ENCODE data around the gene KREMEN1. TPM values are rescaled to one million over a fixed set of nuclear protein-coding genes. Genes with fewer than 3 reads are reported as not detected.

KREMEN1 gene
- total and polyA plus RNA-seq, 2 donors (not counting 1 experiment from before 2014, with no cell fraction given) = 0.01 TPM; not detected in 1

- CTCF ChIA-PET = interaction anchor here (1.1 kb wide), 1 partner anchor 13 kb away, joined by 3 read pairs; no protein-coding TSS in a partner anchor
- Mint-ChIP-seq H3K27ac (no peak overlapping the region), H3K4me3 (no peak overlapping the region), H3K27me3 (peaks cover 61% of the 10 kb centered on the region), H3K4me1 (peaks cover 11% of the 10 kb centered on the region), H3K9me3 (ENCODE audit: insufficient read depth) (no peaks in the 10 kb centered on the region)
- intact Hi-C loops (cut with micrococcal nuclease) = no loop called here
- Histone ChIP-seq H3K4me2 (replicated peaks; ENCODE audit: low read depth, low read length, poor library complexity, severe bottlenecking) (no peak overlapping the region), H3K79me2 (ENCODE audit: control insufficient read depth, insufficient read depth, low read length) (no peaks in the 10 kb centered on the region), H3K27me3 (replicated peaks in 1 of 4; ENCODE audit: control extremely low read depth in 1 of 4, control insufficient read depth in 3 of 4, insufficient read depth in 4 of 4, low read length in 3 of 4) (peaks cover 0 to 46% (median 21%) of the 10 kb centered on the region in 4 experiments), H3K4me3 (ENCODE audit: control extremely low read depth in 1 of 5, extremely low read depth in 1 of 5, insufficient read depth in 1 of 5, low read depth in 2 of 5, low read length in 4 of 5) (no peak overlapping the region), H3K9ac (ENCODE audit: low read length) (no peak overlapping the region), H2AFZ (ENCODE audit: insufficient read depth, low read depth, low read length, poor library complexity, severe bottlenecking) (no peak overlapping the region), H3K9me3 (ENCODE audit: control extremely low read depth in 1 of 3, control insufficient read depth in 2 of 3, insufficient read depth in 1 of 3, low read length in 2 of 3) (peaks cover 0 to 13% (median 0%) of the 10 kb centered on the region in 3 donors), H3K4me1 (ENCODE audit: control insufficient read depth in 2 of 2, insufficient read depth in 2 of 2, low read length in 2 of 2) (peaks cover 14 to 20% of the 10 kb centered on the region in 2 donors), H4K20me1 (ENCODE audit: control insufficient read depth, insufficient read depth, low read length, poor library complexity, severe bottlenecking) (no peaks in the 10 kb centered on the region), H3K36me3 (replicated peaks in 1 of 2; ENCODE audit: control extremely low read depth in 1 of 2, control insufficient read depth in 1 of 2, extremely low read depth in 1 of 2, insufficient read depth in 2 of 2, low read length in 1 of 2) (no peaks in the 10 kb centered on the region), H3K27ac (ENCODE audit: low read length in 2 of 2) (no peak overlapping the region)
- no peak for ATAC-seq (ENCODE audit: low read depth)
- TF ChIP-seq EZH2 (IDR thresholded peaks at IDR 0.05; ENCODE audit: borderline replicate concordance, insufficient read depth, low read depth, low read length, poor library complexity, severe bottlenecking) = no peak
- TF ChIP-seq CTCF (IDR thresholded peaks at IDR 0.05) = no peak
- POLR2A ChIA-PET = no interaction called here
- no peak for DNase-seq
- WGBS (ENCODE audit: insufficient coverage) = 92% methylated on average over 2 of the region's 5 CpGs
Measured at GRCh38 chr22:29198240-29198639, 125.4 kb downstream of the KREMEN1 start.

- H3K27me3 Mint-ChIP-seq = peaks cover 69% of the 10 kb centered on the region
Measured at GRCh38 chr22:29199702-29200400, 127.0 kb downstream of the KREMEN1 start.

More at GRCh38 chr22:29199702-29200400, 127.0 kb downstream of the KREMEN1 start:
- Histone ChIP-seq H3K9me3 (ENCODE audit: control extremely low read depth in 1 of 3, control insufficient read depth in 2 of 3, insufficient read depth in 1 of 3, low read length in 2 of 3) (peaks cover 0 to 9% (median 0%) of the 10 kb centered on the region in 3 donors), H3K9ac (ENCODE audit: low read length) (no peak overlapping the region), H3K79me2 (ENCODE audit: control insufficient read depth, insufficient read depth, low read length) (no peaks in the 10 kb centered on the region), H2AFZ (ENCODE audit: insufficient read depth, low read depth, low read length, poor library complexity, severe bottlenecking) (no peak overlapping the region), H3K4me3 (ENCODE audit: control extremely low read depth in 1 of 5, extremely low read depth in 1 of 5, insufficient read depth in 1 of 5, low read depth in 2 of 5, low read length in 4 of 5) (no peak overlapping the region), H3K27ac (ENCODE audit: low read length in 2 of 2) (no peak overlapping the region), H3K36me3 (replicated peaks in 1 of 2; ENCODE audit: control extremely low read depth in 1 of 2, control insufficient read depth in 1 of 2, extremely low read depth in 1 of 2, insufficient read depth in 2 of 2, low read length in 1 of 2) (no peaks in the 10 kb centered on the region), H3K27me3 (replicated peaks in 1 of 4; ENCODE audit: control extremely low read depth in 1 of 4, control insufficient read depth in 3 of 4, insufficient read depth in 4 of 4, low read length in 3 of 4) (peaks cover 0 to 60% (median 29%) of the 10 kb centered on the region in 4 experiments), H3K4me1 (ENCODE audit: control insufficient read depth in 2 of 2, insufficient read depth in 2 of 2, low read length in 2 of 2) (peaks cover 14 to 20% of the 10 kb centered on the region in 2 donors), H4K20me1 (ENCODE audit: control insufficient read depth, insufficient read depth, low read length, poor library complexity, severe bottlenecking) (no peaks in the 10 kb centered on the region), H3K4me2 (replicated peaks; ENCODE audit: low read depth, low read length, poor library complexity, severe bottlenecking) (no peak overlapping the region)
- intact Hi-C loops (cut with micrococcal nuclease) = loop anchor here (5.0 kb wide), 1 partner anchor 33 kb away; no protein-coding TSS in a partner anchor
- ChIA-PET CTCF (no interaction called here), POLR2A (no interaction called here)
- no peak overlapping the region for H3K27ac Mint-ChIP-seq
- peaks cover 18% of the 10 kb centered on the region for H3K4me1 Mint-ChIP-seq
- no peak overlapping the region for H3K4me3 Mint-ChIP-seq
- DNase-seq (no peak), ATAC-seq (ENCODE audit: low read depth) (no peak)
- TF ChIP-seq CTCF (IDR thresholded peaks at IDR 0.05) = no peak
- no peak for TF ChIP-seq EZH2 (IDR thresholded peaks at IDR 0.05; ENCODE audit: borderline replicate concordance, insufficient read depth, low read depth, low read length, poor library complexity, severe bottlenecking)
- H3K9me3 Mint-ChIP-seq (ENCODE audit: insufficient read depth) = no peaks in the 10 kb centered on the region
- 88% methylated on average over 7 of the region's 8 CpGs for WGBS (ENCODE audit: insufficient coverage)
